ENCODE results near the gene KIF12.

Gene KIF12

GRCh38 chr9:114053246-114054005, 45.7 kb downstream of the KIF12 start:
- ChIA-PET POLR2A (ENCODE audit: low non-redundant PET) (no interaction called here), CTCF (interaction anchor here (0.6 to 1.2 kb wide), 2 partner anchors 18 to 29 kb away, joined by 3 to 5 read pairs; no protein-coding TSS in a partner anchor)
- no peak overlapping the region for H3K27ac ChIP-seq
- TF ChIP-seq, protein P1, sequence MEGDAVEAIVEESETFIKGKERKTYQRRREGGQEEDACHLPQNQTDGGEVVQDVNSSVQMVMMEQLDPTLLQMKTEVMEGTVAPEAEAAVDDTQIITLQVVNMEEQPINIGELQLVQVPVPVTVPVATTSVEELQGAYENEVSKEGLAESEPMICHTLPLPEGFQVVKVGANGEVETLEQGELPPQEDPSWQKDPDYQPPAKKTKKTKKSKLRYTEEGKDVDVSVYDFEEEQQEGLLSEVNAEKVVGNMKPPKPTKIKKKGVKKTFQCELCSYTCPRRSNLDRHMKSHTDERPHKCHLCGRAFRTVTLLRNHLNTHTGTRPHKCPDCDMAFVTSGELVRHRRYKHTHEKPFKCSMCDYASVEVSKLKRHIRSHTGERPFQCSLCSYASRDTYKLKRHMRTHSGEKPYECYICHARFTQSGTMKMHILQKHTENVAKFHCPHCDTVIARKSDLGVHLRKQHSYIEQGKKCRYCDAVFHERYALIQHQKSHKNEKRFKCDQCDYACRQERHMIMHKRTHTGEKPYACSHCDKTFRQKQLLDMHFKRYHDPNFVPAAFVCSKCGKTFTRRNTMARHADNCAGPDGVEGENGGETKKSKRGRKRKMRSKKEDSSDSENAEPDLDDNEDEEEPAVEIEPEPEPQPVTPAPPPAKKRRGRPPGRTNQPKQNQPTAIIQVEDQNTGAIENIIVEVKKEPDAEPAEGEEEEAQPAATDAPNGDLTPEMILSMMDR (conservative IDR thresholded peaks at IDR 0.05; ENCODE audit: low read depth), result no peak
- DNase-seq (ENCODE audit: low spot score), result no peak

DNA sequence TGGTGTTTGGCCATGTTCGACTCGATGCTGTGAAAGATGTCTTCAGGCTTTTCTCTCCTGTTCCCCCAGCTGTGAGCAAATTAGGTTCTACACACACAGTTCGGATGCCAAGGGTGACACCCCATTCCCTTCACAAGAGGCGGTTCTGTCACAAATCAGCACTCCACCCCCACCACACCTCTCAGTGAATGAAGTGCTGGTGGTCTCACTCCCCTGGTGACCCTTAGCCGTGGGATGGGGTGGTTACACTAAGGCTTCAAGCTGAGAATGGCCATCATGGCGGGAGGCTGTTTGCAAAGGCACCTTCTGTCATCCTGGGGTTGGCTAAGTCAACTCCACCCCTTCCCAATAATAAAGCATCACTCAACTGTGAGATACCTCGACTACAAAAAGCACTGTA, 47.4 kb downstream of the KIF12 start:
- TF ChIP-seq, protein P1 (conservative IDR thresholded peaks at IDR 0.05; ENCODE audit: low read depth), result no peak
- DNase-seq (ENCODE audit: low spot score), result no peak
- ChIA-PET CTCF (interaction anchor here (0.5 to 0.6 kb wide), 2 partner anchors 11 to 108 kb away, joined by 3 read pairs; no protein-coding TSS in a partner anchor), POLR2A (ENCODE audit: low non-redundant PET) (no interaction called here)
- H3K27ac ChIP-seq, result no peak overlapping the region

DNA sequence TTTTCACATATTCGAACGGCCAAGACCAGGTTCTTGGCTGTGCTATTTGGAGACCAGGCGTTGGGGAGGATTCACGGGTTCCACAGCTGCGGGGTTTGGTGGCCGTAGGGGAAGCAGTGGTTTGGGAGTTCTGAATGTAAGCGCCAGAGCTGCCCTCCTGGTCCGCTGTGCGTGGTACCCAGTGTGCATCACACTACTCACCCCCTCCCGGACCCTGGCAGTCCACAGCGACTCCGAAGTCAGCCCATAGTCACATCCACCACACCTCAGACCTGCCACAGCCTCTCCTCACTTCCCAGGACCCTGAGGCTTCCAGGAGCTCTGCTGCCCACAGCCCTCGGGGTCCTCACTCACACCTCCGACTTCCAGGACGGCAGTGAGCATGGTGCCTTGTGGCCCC, 47.8 kb downstream of the KIF12 start:
- CTCF ChIA-PET, result interaction anchor here (0.6 kb wide), 1 partner anchor 12 kb away, joined by 3 read pairs; no protein-coding TSS in a partner anchor
- DNase-seq (ENCODE audit: low spot score), result no peak
- TF ChIP-seq, protein P1 (conservative IDR thresholded peaks at IDR 0.05; ENCODE audit: low read depth), result no peak
- POLR2A ChIA-PET (ENCODE audit: low non-redundant PET), result no interaction called here
- no peak overlapping the region for H3K27ac ChIP-seq

- CTCF ChIA-PET, result no interaction called here
- POLR2A ChIA-PET (ENCODE audit: low non-redundant PET), result no interaction called here
- no peak overlapping the region for H3K27ac ChIP-seq
- TF ChIP-seq, protein P1 (conservative IDR thresholded peaks at IDR 0.05; ENCODE audit: low read depth), result no peak
- no peak for DNase-seq (ENCODE audit: low spot score)
These were observed 48.4 kb downstream of the KIF12 start for GRCh38 chr9:114050646-114051045.

DNA sequence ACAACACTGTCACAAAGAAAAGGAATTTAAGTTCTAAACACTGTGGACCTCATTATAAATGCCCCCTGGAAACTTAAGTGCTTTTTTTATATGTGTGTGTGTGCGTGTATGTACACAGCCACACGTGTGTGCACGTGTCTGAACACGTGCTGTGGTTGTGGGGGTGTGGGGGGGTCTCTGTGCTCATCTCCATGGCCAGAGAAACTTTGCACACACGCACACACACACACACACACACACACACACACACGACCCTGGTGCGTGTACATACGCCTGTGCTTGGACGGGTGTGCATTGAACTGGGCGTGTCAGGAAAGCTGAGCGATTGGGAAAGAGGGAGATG, 48.9 kb downstream of the KIF12 start:
- H3K27ac ChIP-seq, result no peak overlapping the region
- no peak for DNase-seq (ENCODE audit: low spot score)
- ChIA-PET CTCF (no interaction called here), POLR2A (ENCODE audit: low non-redundant PET) (no interaction called here)
- TF ChIP-seq, protein P1 (conservative IDR thresholded peaks at IDR 0.05; ENCODE audit: low read depth), result no peak

DNA sequence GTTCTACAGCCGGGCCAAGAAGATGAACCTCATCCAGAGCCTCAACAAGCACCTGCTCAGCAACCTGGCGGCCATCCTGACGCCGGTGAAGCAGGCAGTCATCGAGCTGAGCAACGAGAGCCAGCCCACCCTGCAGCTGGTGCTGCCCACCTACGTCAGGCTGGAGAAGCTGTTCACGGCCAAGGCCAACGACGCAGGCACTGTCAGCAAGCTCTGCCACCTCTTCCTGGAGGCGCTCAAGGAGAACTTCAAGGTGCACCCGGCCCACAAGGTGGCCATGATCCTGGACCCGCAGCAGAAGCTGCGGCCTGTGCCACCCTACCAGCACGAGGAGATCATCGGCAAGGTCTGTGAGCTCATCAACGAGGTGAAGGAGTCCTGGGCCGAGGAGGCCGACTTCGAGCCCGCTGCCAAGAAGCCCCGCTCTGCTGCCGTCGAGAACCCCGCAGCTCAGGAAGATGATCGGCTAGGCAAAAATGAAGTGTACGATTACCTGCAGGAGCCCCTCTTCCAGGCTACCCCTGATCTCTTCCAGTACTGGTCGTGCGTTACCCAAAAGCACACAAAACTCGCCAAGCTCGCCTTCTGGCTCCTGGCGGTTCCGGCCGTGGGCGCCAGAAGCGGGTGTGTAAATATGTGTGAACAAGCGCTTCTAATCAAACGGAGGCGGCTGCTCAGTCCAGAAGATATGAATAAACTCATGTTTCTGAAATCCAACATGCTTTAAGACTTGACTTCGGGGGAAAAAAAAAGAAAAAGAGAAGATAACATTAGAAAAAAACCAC, 49.5 kb downstream of the KIF12 start:
- TF ChIP-seq, protein P1 (conservative IDR thresholded peaks at IDR 0.05; ENCODE audit: low read depth), result no peak
- DNase-seq (ENCODE audit: low spot score), result no peak
- ChIA-PET CTCF (no interaction called here), POLR2A (ENCODE audit: low non-redundant PET) (no interaction called here)
- H3K27ac ChIP-seq, result no peak overlapping the region

Data from RWPE1 (cell line).